Kidney (tissue), 14 donors: ENCODE results near the gene BBOX1. TPM values are rescaled to one million over a fixed set of nuclear protein-coding genes. Genes with fewer than 3 reads are reported as not detected.

Experiments
- DNase-seq, 5 donors: peaks; one replicate each; pipeline ENCODE4 v3.0.0-alpha.2; 2013 to 2020
- FAIRE-seq: peaks from 2 replicates; lab custom pipeline; 2012; peaks lifted over from hg19 to GRCh38; lab: Jason Lieb, UNC
- H3K27ac ChIP-seq, 2 donors: one replicate each; pipeline ENCODE4 v1.7.0; 2013; ENCODE audit warnings: low read depth in 2 of 2, low read length in 2 of 2, inconsistent platforms in 1 of 2
- H3K27me3 ChIP-seq: one replicate; pipeline ENCODE4 v1.7.1; 2013; ENCODE audit warnings: low read length, inconsistent platforms; ENCODE audit not compliant: control insufficient read depth, insufficient read depth
- H3K36me3 ChIP-seq, 3 donors: one replicate each; pipeline versions ENCODE4 v1.7.0 to v1.7.1; 2013; ENCODE audit warnings: low read length in 3 of 3, control low read depth in 1 of 3, inconsistent platforms in 1 of 3; ENCODE audit not compliant: insufficient read depth in 3 of 3, control insufficient read depth in 2 of 3
- H3K4me1 ChIP-seq, 3 donors: one replicate each; pipeline versions ENCODE4 v1.7.0 to v1.7.1; 2013; ENCODE audit warnings: low read length in 3 of 3, inconsistent platforms in 1 of 3, low read depth in 1 of 3; ENCODE audit not compliant: control insufficient read depth in 2 of 3, insufficient read depth in 2 of 3
- H3K4me3 ChIP-seq, 3 donors: one replicate each; pipeline versions ENCODE4 v1.7.0 to v1.8.1; 2013; ENCODE audit warnings: low read length in 3 of 3, control low read depth in 1 of 3, inconsistent platforms in 1 of 3
- H3K9ac ChIP-seq, 3 donors: one replicate each; pipeline versions ENCODE4 v1.7.0 to v1.7.1; 2013; ENCODE audit warnings: low read length in 3 of 3, control low read depth in 1 of 3, inconsistent platforms in 1 of 3
- H3K9me3 ChIP-seq, 3 donors: one replicate each; pipeline versions ENCODE4 v1.7.0 to v1.7.1; 2013; ENCODE audit warnings: low read length in 3 of 3, control low read depth in 1 of 3, inconsistent platforms in 1 of 3; ENCODE audit not compliant: control insufficient read depth in 2 of 3, insufficient read depth in 1 of 3
- intact Hi-C: fragments of 100-400 bp; cut with DNase I; formaldehyde crosslinking; loops from one replicate; pipeline ENCODE4 v1.11.1; 2022
- polyA plus RNA-seq: library from polyadenylated mRNA; stranded (reverse); fragments of 350-450 nt; fragmentation: Illumina TruSeq; extraction: RNeasy Lipid Tissue Mini Kit (QIAGEN cat#74804); gene quantifications from one replicate; pipeline ENCODE4 v1.2.3, GENCODE V29; 2014; ENCODE audit warnings: low read depth, low replicate concordance; ENCODE audit not compliant: insufficient read depth
- total RNA-seq: library from RNA; stranded (reverse); fragmentation: NEBNext Ultra II Directional; extraction: Animal tissue kit (Norgen Biotek cat#: 25700); gene quantifications from one replicate; pipeline ENCODE4 v1.2.1, GENCODE V29; 2021
- TF ChIP-seq, protein P1 (sequence below): IDR thresholded peaks from 3 replicates; pipeline ENCODE4 v1.5.1; 2012; ENCODE audit warnings: mild to moderate bottlenecking, moderate library complexity, borderline replicate concordance; ENCODE audit not compliant: insufficient read depth; ENCODE audit errors: extremely low read depth
- donor health status: control.
- donor health status: control.
- donor health status: control.
- donor health status: control.
- donor health status: control.
- donor health status: DM: yes; HTN: yes; CAD: no.
- donor health status: Normal renal cell carcinoma (clear cell type).

Gene BBOX1
- total and polyA plus RNA-seq, 2 donors from 2014 or later, result 159 to 414 TPM

GRCh38 chr11:27012234-27012921, 28.2 kb upstream of the BBOX1 start:
- no peak overlapping the region for H3K4me3 ChIP-seq
- H3K27me3 ChIP-seq, result no peaks in the 10 kb centered on the region
- H3K27ac ChIP-seq, result no peak overlapping the region
- H3K9me3 ChIP-seq, result no peaks in the 10 kb centered on the region
- FAIRE-seq (no peak), DNase-seq (peak in 1 of 5 donors; percentile 51)
- no peaks in the 10 kb centered on the region for H3K4me1 ChIP-seq
- no peak overlapping the region for H3K9ac ChIP-seq
- no peaks in the 10 kb centered on the region for H3K36me3 ChIP-seq
- intact Hi-C loops, result no loop called here
- TF ChIP-seq, protein P1, sequence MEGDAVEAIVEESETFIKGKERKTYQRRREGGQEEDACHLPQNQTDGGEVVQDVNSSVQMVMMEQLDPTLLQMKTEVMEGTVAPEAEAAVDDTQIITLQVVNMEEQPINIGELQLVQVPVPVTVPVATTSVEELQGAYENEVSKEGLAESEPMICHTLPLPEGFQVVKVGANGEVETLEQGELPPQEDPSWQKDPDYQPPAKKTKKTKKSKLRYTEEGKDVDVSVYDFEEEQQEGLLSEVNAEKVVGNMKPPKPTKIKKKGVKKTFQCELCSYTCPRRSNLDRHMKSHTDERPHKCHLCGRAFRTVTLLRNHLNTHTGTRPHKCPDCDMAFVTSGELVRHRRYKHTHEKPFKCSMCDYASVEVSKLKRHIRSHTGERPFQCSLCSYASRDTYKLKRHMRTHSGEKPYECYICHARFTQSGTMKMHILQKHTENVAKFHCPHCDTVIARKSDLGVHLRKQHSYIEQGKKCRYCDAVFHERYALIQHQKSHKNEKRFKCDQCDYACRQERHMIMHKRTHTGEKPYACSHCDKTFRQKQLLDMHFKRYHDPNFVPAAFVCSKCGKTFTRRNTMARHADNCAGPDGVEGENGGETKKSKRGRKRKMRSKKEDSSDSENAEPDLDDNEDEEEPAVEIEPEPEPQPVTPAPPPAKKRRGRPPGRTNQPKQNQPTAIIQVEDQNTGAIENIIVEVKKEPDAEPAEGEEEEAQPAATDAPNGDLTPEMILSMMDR, result no peak

- H3K9ac ChIP-seq, result no peak overlapping the region
- peak in 1 of 5 donors; percentile 20 for DNase-seq
- no peaks in the 10 kb centered on the region for H3K27me3 ChIP-seq
- H3K9me3 ChIP-seq, result no peaks in the 10 kb centered on the region
- H3K36me3 ChIP-seq, result no peaks in the 10 kb centered on the region
- no peak overlapping the region for H3K27ac ChIP-seq
- TF ChIP-seq, protein P1, result no peak
- no peak overlapping the region for H3K4me3 ChIP-seq
- no peak for FAIRE-seq
- no peaks in the 10 kb centered on the region for H3K4me1 ChIP-seq
- intact Hi-C loops, result no loop called here
Measured at GRCh38 chr11:27013781-27014361, 26.7 kb upstream of the BBOX1 start.

- H3K9me3 ChIP-seq, result no peaks in the 10 kb centered on the region
- intact Hi-C loops, result no loop called here
- no peak overlapping the region for H3K27ac ChIP-seq
- TF ChIP-seq, protein P1, result no peak
- no peaks in the 10 kb centered on the region for H3K36me3 ChIP-seq
- H3K4me1 ChIP-seq, result peaks cover 0 to 7% (median 0%) of the 10 kb centered on the region in 3 donors
- H3K4me3 ChIP-seq, result no peak overlapping the region
- FAIRE-seq (no peak), DNase-seq (no peak)
- H3K27me3 ChIP-seq, result no peaks in the 10 kb centered on the region
- no peak overlapping the region for H3K9ac ChIP-seq
Measured at GRCh38 chr11:27018902-27019529, 21.6 kb upstream of the BBOX1 start.
